ENCODE measurements around the gene C1orf210.

DNA sequence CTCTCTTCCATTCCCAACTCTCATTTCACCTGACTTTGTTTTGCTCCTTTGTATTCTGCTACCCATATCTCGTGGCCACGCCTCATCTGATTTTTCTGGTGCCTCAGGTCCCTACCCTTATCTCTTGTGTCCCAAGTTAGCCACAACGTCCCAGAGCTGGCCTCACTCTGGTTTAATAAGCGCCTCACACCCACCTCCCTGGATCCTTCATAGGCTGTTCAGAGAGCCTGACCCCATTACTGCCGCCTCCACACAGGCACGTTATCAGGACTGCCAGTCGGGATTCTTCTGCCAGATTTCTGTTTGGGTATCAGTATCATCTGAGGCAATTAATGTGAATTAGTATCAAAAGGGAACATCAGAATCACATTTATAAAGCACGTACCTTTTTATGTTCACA is 50.3 kb downstream of the C1orf210 start:
- TF ChIP-seq, protein P1, sequence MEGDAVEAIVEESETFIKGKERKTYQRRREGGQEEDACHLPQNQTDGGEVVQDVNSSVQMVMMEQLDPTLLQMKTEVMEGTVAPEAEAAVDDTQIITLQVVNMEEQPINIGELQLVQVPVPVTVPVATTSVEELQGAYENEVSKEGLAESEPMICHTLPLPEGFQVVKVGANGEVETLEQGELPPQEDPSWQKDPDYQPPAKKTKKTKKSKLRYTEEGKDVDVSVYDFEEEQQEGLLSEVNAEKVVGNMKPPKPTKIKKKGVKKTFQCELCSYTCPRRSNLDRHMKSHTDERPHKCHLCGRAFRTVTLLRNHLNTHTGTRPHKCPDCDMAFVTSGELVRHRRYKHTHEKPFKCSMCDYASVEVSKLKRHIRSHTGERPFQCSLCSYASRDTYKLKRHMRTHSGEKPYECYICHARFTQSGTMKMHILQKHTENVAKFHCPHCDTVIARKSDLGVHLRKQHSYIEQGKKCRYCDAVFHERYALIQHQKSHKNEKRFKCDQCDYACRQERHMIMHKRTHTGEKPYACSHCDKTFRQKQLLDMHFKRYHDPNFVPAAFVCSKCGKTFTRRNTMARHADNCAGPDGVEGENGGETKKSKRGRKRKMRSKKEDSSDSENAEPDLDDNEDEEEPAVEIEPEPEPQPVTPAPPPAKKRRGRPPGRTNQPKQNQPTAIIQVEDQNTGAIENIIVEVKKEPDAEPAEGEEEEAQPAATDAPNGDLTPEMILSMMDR (IDR thresholded peaks at IDR 0.05) = no peak
- no peak for TF ChIP-seq EZH2 (IDR thresholded peaks at IDR 0.05; ENCODE audit: borderline replicate concordance, insufficient read depth, low read depth, low read length, poor library complexity, severe bottlenecking)
